ENCODE results near the gene DKC1.
"Not testable (repeated sequence)": the region's sequence is repeated elsewhere in the genome, so short reads cannot be mapped to it uniquely, and the experiment has no call there.

The DKC1 gene

DNA sequence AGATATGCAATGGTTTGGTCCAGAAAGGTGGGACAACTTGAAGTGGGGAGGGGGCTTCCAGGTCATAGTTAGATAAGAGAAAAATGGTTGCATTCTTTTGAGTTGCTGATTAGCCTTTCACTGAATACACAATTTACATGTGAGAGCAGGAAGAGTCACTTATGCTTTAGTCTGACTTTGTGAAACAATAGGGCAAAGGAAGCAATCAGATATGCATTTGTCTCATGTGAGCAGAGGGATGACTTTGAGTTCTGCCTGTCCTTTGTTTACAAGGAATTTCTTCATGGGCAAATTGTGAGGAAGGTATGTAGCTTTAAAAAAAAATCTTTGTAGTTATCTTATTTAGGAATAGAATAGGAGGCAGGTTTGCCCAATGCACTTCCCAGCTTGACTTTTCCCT, 58.9 kb downstream of the DKC1 start:
- DNase-seq = no peak

DNA sequence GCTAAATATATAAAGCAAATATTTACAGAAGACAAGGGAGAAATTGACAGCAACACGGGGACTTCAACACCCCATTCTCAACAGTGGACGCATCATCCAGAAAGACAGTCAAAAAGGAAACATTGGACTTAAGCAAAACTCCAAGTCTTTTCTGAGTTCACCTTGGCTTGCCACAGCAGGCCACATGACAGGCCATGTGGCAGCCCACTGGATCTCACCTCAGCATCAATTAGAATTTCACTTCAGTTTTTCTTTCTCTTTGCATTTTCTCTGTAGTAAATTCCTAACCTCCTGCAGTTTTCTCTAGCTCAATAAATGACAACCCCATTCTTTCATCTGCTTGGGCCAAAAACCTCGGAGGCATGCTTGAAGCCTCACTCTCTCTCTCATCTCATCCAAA, 59.4 kb downstream of the DKC1 start:
- DNase-seq = no peak

DNA sequence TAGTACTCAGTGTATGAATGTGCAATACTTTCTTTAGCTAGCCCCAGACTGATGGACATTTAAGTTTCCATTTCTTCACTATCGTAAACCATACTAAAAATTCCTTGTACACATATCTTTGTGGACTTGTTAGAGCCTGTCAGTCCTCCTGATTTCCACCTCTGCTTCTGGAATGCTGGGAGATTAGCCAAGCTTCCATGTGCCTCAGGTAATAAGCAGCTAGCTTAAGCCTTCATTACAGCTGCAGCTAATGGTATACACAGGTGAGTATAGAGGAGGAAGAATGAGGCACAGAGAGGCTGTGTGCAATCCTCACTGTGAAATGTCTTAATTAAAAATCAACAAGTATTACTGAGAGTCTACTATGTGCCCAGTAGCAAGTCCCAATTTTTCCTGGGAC, 62.0 kb downstream of the DKC1 start:
- DNase-seq = no peak

DNA sequence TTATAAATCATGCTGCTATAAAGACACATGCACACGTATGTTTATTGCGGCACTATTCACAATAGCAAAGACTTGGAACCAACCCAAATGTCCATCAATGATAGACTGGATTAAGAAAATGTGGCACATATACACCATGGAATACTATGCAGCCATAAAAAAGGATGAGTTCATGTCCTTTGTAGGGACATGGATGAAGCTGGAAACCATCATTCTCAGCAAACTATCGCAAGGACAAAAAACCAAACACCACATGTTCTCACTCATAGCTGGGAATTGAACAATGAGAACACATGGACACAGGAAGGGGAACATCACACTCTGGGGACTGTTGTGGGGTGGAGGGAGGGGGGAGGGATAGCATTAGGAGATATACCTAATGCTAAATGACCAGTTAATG, 62.9 kb downstream of the DKC1 start:
- not testable (repeated sequence) for DNase-seq

Measured in left hindlimb (tissue), 1 donor.